Activated B cell treated with CpG ODN at 0.5 μM for 24 hours (primary cell): Measurements from ENCODE around the gene TTC33. TPM values are rescaled to one million over a fixed set of nuclear protein-coding genes. Genes with fewer than 3 reads are reported as not detected.
"Not testable (repeated sequence)": the region's sequence is repeated elsewhere in the genome, so short reads cannot be mapped to it uniquely, and the experiment has no call there.

Source experiments
- ATAC-seq: fragments of 200-7000 bp; cut with Tn5 transposase; one replicate; pipeline ENCODE4 v1.10.0; 2021; ENCODE audit warnings: low read depth, mild to moderate bottlenecking, moderate library complexity
- CTCF ChIA-PET: fragments of 350-600 bp; sonication (Branson Sonifier 250); formaldehyde crosslinking; loops from one replicate; lab custom pipeline; 2021; ENCODE audit warnings: antibody characterized with exemption; lab: Charles Lee
- POLR2A ChIA-PET: fragments of 350-600 bp; sonication (Branson Sonifier 250); formaldehyde crosslinking; loops from one replicate; lab custom pipeline; 2021; ENCODE audit warnings: antibody characterized with exemption; lab: Charles Lee
- DNase-seq: peaks from one replicate; pipeline ENCODE4 v3.0.0; 2022
- H3K27ac Mint-ChIP-seq: one replicate; pipeline ENCODE4 v1.8.0; 2020; ENCODE audit warnings: mixed read lengths
- H3K27me3 Mint-ChIP-seq: one replicate; pipeline ENCODE4 v1.8.0; 2021; ENCODE audit warnings: mixed read lengths
- H3K36me3 Mint-ChIP-seq: one replicate; pipeline ENCODE4 v1.8.0; 2021; ENCODE audit warnings: low read depth, mixed read lengths
- H3K4me1 Mint-ChIP-seq: one replicate; pipeline ENCODE4 v1.8.0; 2021; ENCODE audit warnings: mixed read lengths
- H3K4me3 Mint-ChIP-seq: one replicate; pipeline ENCODE4 v1.8.0; 2020; ENCODE audit warnings: mild to moderate bottlenecking, mixed read lengths
- H3K9me3 Mint-ChIP-seq: one replicate; pipeline ENCODE4 v1.8.0; 2020; ENCODE audit warnings: mixed read lengths
- CTCF ChIP-seq: fragments of 200-600 bp; IDR thresholded peaks from one replicate; pipeline ENCODE4 v1.8.0; 2022; ENCODE audit warnings: antibody characterized with exemption, mild to moderate bottlenecking
- intact Hi-C: fragments of 100-400 bp; cut with micrococcal nuclease; formaldehyde crosslinking; loops from one replicate; pipeline ENCODE4 v1.15.1; 2024
- total RNA-seq: library from RNA; stranded (reverse); gene quantifications from 2 replicates; pipeline ENCODE4 v1.2.3, GENCODE V29; 2022

TTC33 gene
- total RNA-seq, 1 donor from 2014 or later = 9.2 TPM

- ChIA-PET CTCF (interaction anchor here (1.1 kb wide), 2 partner anchors 78 to 133 kb away, joined by 3 read pairs; no protein-coding TSS in a partner anchor), POLR2A (interaction anchor here (1.0 to 1.2 kb wide), 2 partner anchors 18 to 111 kb away, joined by 3 read pairs; no protein-coding TSS in a partner anchor)
- DNase-seq (no peak), ATAC-seq (peak; percentile 40)
- Mint-ChIP-seq H3K4me3 (peak overlapping the region; percentile 59), H3K36me3 (no peaks in the 10 kb centered on the region), H3K9me3 (no peaks in the 10 kb centered on the region), H3K27ac (peak overlapping the region; percentile 64), H3K4me1 (peaks cover 39% of the 10 kb centered on the region), H3K27me3 (no peaks in the 10 kb centered on the region)
- TF ChIP-seq CTCF = no peak
- intact Hi-C loops = loop anchor here (5.0 kb wide), 2 partner anchors 57 to 108 kb away; partner anchors contain the start of gene PTGER4
Observed at GRCh38 chr5:40569546-40570270, 186.1 kb downstream of the TTC33 start.

- intact Hi-C loops = no loop called here
- H3K27ac Mint-ChIP-seq = peak overlapping the region; percentile 1
- H3K4me3 Mint-ChIP-seq = no peak overlapping the region
Observed at GRCh38 chr5:40568548-40568947, 187.2 kb downstream of the TTC33 start.

GRCh38 chr5:40563173-40563572 is 192.6 kb downstream of the TTC33 start:
- H3K27me3 Mint-ChIP-seq, CTCF ChIA-PET, H3K9me3 Mint-ChIP-seq, H3K4me3 Mint-ChIP-seq, H3K36me3 Mint-ChIP-seq, DNase-seq, H3K27ac Mint-ChIP-seq, intact Hi-C loops, ATAC-seq: not testable (repeated sequence)
- POLR2A ChIA-PET = interaction anchor here (0.6 kb wide), 1 partner anchor 26 kb away, joined by 3 read pairs; no protein-coding TSS in a partner anchor
- peaks cover 34% of the 10 kb centered on the region for H3K4me1 Mint-ChIP-seq

More at GRCh38 chr5:40568548-40568947, 187.2 kb downstream of the TTC33 start:
- no peak for DNase-seq
- POLR2A ChIA-PET = interaction anchor here (0.5 to 1.2 kb wide), 2 partner anchors 13 to 112 kb away, joined by 3 to 4 read pairs; no protein-coding TSS in a partner anchor
- H3K9me3 Mint-ChIP-seq = no peaks in the 10 kb centered on the region
- H3K36me3 Mint-ChIP-seq = no peaks in the 10 kb centered on the region
- peaks cover 43% of the 10 kb centered on the region for H3K4me1 Mint-ChIP-seq
- H3K27me3 Mint-ChIP-seq = no peaks in the 10 kb centered on the region
- ATAC-seq = no peak
- CTCF ChIA-PET = interaction anchor here (1.1 kb wide), 1 partner anchor 79 kb away, joined by 3 read pairs; no protein-coding TSS in a partner anchor
- TF ChIP-seq CTCF = no peak

GRCh38 chr5:40560474-40561110 is 195.2 kb downstream of the TTC33 start:
- Mint-ChIP-seq H3K27me3 (no peaks in the 10 kb centered on the region), H3K4me3 (no peak overlapping the region), H3K4me1 (peaks cover 44% of the 10 kb centered on the region), H3K27ac (no peak overlapping the region), H3K9me3 (peaks cover 2% of the 10 kb centered on the region), H3K36me3 (no peaks in the 10 kb centered on the region)
- POLR2A ChIA-PET = no interaction called here
- DNase-seq (no peak), ATAC-seq (peak; percentile 49)
- CTCF ChIA-PET = no interaction called here
- no peak for TF ChIP-seq CTCF
- intact Hi-C loops = no loop called here

- H3K27me3 Mint-ChIP-seq = no peaks in the 10 kb centered on the region
- TF ChIP-seq CTCF = no peak
- peaks cover 43% of the 10 kb centered on the region for H3K4me1 Mint-ChIP-seq
- intact Hi-C loops = no loop called here
- H3K36me3 Mint-ChIP-seq = no peaks in the 10 kb centered on the region
- no peak overlapping the region for H3K4me3 Mint-ChIP-seq
- no peak overlapping the region for H3K27ac Mint-ChIP-seq
- POLR2A ChIA-PET = no interaction called here
- CTCF ChIA-PET = no interaction called here
- DNase-seq (no peak), ATAC-seq (no peak)
- H3K9me3 Mint-ChIP-seq = peaks cover 2% of the 10 kb centered on the region
Observed at GRCh38 chr5:40559306-40559705, 196.5 kb downstream of the TTC33 start.
